A673 (cell line): ENCODE results near the gene TRPC4AP.

Source experiments
- CTCF ChIP-seq: fragments of 300-800, 200-600 bp; sonication (generic); conservative IDR thresholded peaks from 2 replicates; pipeline ENCODE4 v1.5.1; 2017; ENCODE audit warnings: low read depth, mild to moderate bottlenecking, antibody characterized with exemption, low read length, moderate library complexity, mixed read lengths
- EZH2 ChIP-seq: fragments of 200-600 bp; sonication (generic); IDR thresholded peaks from 2 replicates; pipeline ENCODE4 v1.6.1; 2017; ENCODE audit warnings: borderline replicate concordance, low read depth, mild to moderate bottlenecking, mixed read lengths, antibody characterized with exemption, low read length; ENCODE audit not compliant: poor library complexity, severe bottlenecking

DNA sequence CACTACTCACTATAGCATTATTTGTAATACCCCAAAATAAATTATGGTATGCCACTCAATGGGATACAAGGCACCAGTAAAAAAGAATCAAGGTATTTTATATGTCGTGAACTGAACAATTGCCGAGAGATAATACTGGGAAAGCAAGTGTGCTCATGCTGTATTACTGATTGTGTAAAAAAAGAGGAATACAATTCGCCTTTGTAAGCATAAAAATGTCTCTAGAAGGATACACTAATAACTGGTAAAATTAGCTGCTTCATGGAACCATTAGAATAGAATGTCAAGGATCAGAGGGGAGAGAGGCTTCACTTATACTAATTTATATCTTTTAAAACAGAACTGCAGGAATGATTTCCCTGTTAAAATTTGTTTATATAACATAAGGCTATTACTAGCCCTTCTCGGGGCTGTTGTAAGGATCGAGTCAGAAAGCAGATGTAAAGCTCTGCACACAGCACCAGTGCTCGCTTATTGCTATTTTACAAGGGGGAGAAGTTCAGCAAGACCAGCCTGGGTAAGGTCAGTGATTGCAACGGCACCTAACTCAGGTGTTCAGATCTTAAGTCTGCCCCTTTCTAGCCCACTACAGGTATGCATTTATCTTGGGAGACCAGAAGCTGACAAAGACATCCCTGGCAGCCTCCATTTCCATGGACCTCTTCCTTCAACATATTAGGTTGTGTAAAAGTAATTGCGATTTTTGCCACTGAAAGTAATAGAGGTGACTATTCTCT lies 75.3 kb downstream of the TRPC4AP start:
- no peak for TF ChIP-seq CTCF
- no peak for TF ChIP-seq EZH2
